GM23338 (cell line): ENCODE measurements around the gene ID2. TPM values are rescaled to one million over a fixed set of nuclear protein-coding genes. Genes with fewer than 3 reads are reported as not detected.

Experiments used
- ATAC-seq: fragments of 200-7000 bp; cut with Tn5 transposase; 3 replicates; pipeline ENCODE4 v1.9.1; 2020
- DNase-seq: peaks from one replicate; pipeline ENCODE4 v3.0.0-alpha.2; 2015; ENCODE audit warnings: low spot score
- H2AFZ ChIP-seq: fragments of 200-600 bp; sonication (generic); 2 replicates; pipeline ENCODE4 v1.8.0; 2016; ENCODE audit warnings: antibody characterized with exemption, mild to moderate bottlenecking, moderate library complexity
- H3F3A ChIP-seq: fragments of 200-600 bp; sonication (generic); replicated peaks from 2 replicates; pipeline ENCODE4 v1.8.0; 2017; ENCODE audit warnings: antibody characterized with exemption, mixed run types, low read depth
- H3K27ac ChIP-seq: fragments of 200-600 bp; sonication (generic); 2 replicates; pipeline ENCODE4 v1.6.1; 2016; ENCODE audit warnings: low read depth
- H3K27me3 ChIP-seq: fragments of 200-600 bp; sonication (generic); 2 replicates; pipeline ENCODE4 v1.8.0; 2016; ENCODE audit warnings: mild to moderate bottlenecking, mixed run types, moderate library complexity; ENCODE audit not compliant: insufficient read depth
- H3K36me3 ChIP-seq: fragments of 200-600 bp; sonication (generic); 2 replicates; pipeline ENCODE4 v1.8.0; 2016; ENCODE audit warnings: mild to moderate bottlenecking; ENCODE audit not compliant: insufficient read depth
- H3K4me1 ChIP-seq: fragments of 200-600 bp; sonication (generic); 2 replicates; pipeline ENCODE4 v1.8.0; 2016; ENCODE audit warnings: mild to moderate bottlenecking, moderate library complexity; ENCODE audit not compliant: insufficient read depth
- H3K4me2 ChIP-seq: fragments of 200-600 bp; sonication (generic); 2 replicates; pipeline ENCODE4 v1.7.1; 2017; ENCODE audit warnings: mixed run types
- H3K4me3 ChIP-seq: fragments of 200-600 bp; sonication (generic); 2 replicates; pipeline ENCODE4 v1.6.1; 2016; ENCODE audit warnings: mixed run types
- H3K79me2 ChIP-seq: fragments of 200-600 bp; sonication (generic); replicated peaks from 2 replicates; pipeline ENCODE4 v1.8.0; 2017; ENCODE audit warnings: mild to moderate bottlenecking; ENCODE audit not compliant: insufficient read depth
- H3K9me2 ChIP-seq: fragments of 200-600 bp; sonication (generic); 2 replicates; pipeline ENCODE4 v1.8.0; 2017; ENCODE audit not compliant: insufficient read depth
- H4K20me1 ChIP-seq: fragments of 200-600 bp; sonication (generic); replicated peaks from 2 replicates; pipeline ENCODE4 v1.8.0; 2017; ENCODE audit warnings: mild to moderate bottlenecking; ENCODE audit not compliant: insufficient read depth
- H3K27ac Mint-ChIP-seq: 2 replicates; pipeline ENCODE4 v1.8.0; 2020; ENCODE audit warnings: inconsistent platforms, mild to moderate bottlenecking, moderate library complexity, mixed read lengths
- H3K27me3 Mint-ChIP-seq: 3 replicates; pipeline ENCODE4 v1.8.0; 2022; ENCODE audit warnings: low read depth, mild to moderate bottlenecking, moderate library complexity, mixed read lengths, inconsistent platforms; ENCODE audit not compliant: insufficient read depth, poor library complexity
- H3K36me3 Mint-ChIP-seq: 3 replicates; pipeline ENCODE4 v1.8.0; 2021; ENCODE audit warnings: low read depth, mild to moderate bottlenecking, inconsistent platforms, moderate library complexity, mixed read lengths
- H3K4me1 Mint-ChIP-seq: 3 replicates; pipeline ENCODE4 v1.8.0; 2020; ENCODE audit warnings: mild to moderate bottlenecking, inconsistent platforms, mixed read lengths
- H3K4me3 Mint-ChIP-seq: 3 replicates; pipeline ENCODE4 v1.8.0; 2021; ENCODE audit warnings: moderate library complexity, mild to moderate bottlenecking, inconsistent platforms, mixed read lengths
- H3K9me3 Mint-ChIP-seq: 3 replicates; pipeline ENCODE4 v1.8.0; 2020; ENCODE audit warnings: moderate library complexity, mild to moderate bottlenecking, inconsistent platforms, mixed read lengths
- CREB1 ChIP-seq: fragments of 250-450 bp; sonication (Bioruptor Pico); IDR thresholded peaks from 2 replicates; pipeline ENCODE4 v1.5.0; 2020; ENCODE audit warnings: low read depth, mild to moderate bottlenecking, moderate library complexity
- CTCF ChIP-seq, 2 experiments: fragments of 200-600 bp in 1 of 2; sonication (generic) in 1 of 2; conservative IDR thresholded peaks; 2 replicates each; pipeline versions ENCODE4 v1.5.1 to v1.6.1; 2016 to 2017; ENCODE audit warnings: antibody characterized with exemption in 2 of 2, low read depth in 2 of 2, mild to moderate bottlenecking in 2 of 2, moderate library complexity in 1 of 2
- ETS1 ChIP-seq: IDR thresholded peaks from 2 replicates; pipeline ENCODE4 v1.6.1; 2016; ENCODE audit warnings: antibody characterized with exemption
- EZH2 ChIP-seq: fragments of 200-600 bp; sonication (generic); IDR thresholded peaks from one replicate; pipeline ENCODE4 v1.8.0; 2017; ENCODE audit warnings: antibody characterized with exemption, mild to moderate bottlenecking, low read depth; ENCODE audit not compliant: unreplicated experiment
- EZH2phosphoT487 ChIP-seq: fragments of 200-600 bp; sonication (generic); IDR thresholded peaks from one replicate; pipeline ENCODE4 v1.8.1; 2018; ENCODE audit warnings: antibody characterized with exemption; ENCODE audit not compliant: unreplicated experiment
- JUNB ChIP-seq: IDR thresholded peaks from one replicate; pipeline ENCODE4 v1.6.1; 2016; ENCODE audit warnings: antibody characterized with exemption; ENCODE audit not compliant: unreplicated experiment
- NANOG ChIP-seq: IDR thresholded peaks from 2 replicates; pipeline ENCODE4 v1.6.1; 2016; ENCODE audit warnings: antibody characterized with exemption, borderline replicate concordance
- POLR2AphosphoS5 ChIP-seq: IDR thresholded peaks from 2 replicates; pipeline ENCODE4 v1.6.1; 2016; ENCODE audit warnings: antibody characterized with exemption, low read depth
- REST ChIP-seq: IDR thresholded peaks from one replicate; pipeline ENCODE4 v1.6.1; 2018; ENCODE audit warnings: antibody characterized with exemption; ENCODE audit not compliant: unreplicated experiment
- STAT1 ChIP-seq: IDR thresholded peaks from one replicate; pipeline ENCODE4 v1.6.1; 2016; ENCODE audit warnings: antibody characterized with exemption; ENCODE audit not compliant: unreplicated experiment
- ZNF114 ChIP-seq: fragments of 250-450 bp; sonication (Bioruptor Pico); IDR thresholded peaks from 2 replicates; pipeline ENCODE4 v1.5.0; 2020; ENCODE audit warnings: mild to moderate bottlenecking, moderate library complexity
- ZNF331 ChIP-seq: fragments of 250-450 bp; sonication (Bioruptor Pico); IDR thresholded peaks from 2 replicates; pipeline ENCODE4 v1.5.0; 2020; ENCODE audit warnings: low read depth, mild to moderate bottlenecking, moderate library complexity
- polyA plus RNA-seq: library from polyadenylated mRNA; unstranded; fragments of >200 nt; fragmentation: Nextera tagmentation; extraction: Ambion mirVana; gene quantifications from 2 replicates; pipeline ENCODE4 v1.2.1, GENCODE V29; 2016
- total RNA-seq: library from RNA; depleted of rRNA; stranded (reverse); fragments of >200 nt; shearing (Covaris generic); gene quantifications from 2 replicates; pipeline ENCODE4 v1.2.3, GENCODE V29; 2014
- TF ChIP-seq, protein P1 (sequence below): fragments of 250-450 bp; sonication (Bioruptor Pico); IDR thresholded peaks from 2 replicates; pipeline ENCODE4 v1.5.0; 2020; ENCODE audit warnings: mild to moderate bottlenecking, moderate library complexity

ID2 gene
- total and polyA plus RNA-seq, 2 experiments from 2014 or later: 87.0 to 110 TPM

DNA sequence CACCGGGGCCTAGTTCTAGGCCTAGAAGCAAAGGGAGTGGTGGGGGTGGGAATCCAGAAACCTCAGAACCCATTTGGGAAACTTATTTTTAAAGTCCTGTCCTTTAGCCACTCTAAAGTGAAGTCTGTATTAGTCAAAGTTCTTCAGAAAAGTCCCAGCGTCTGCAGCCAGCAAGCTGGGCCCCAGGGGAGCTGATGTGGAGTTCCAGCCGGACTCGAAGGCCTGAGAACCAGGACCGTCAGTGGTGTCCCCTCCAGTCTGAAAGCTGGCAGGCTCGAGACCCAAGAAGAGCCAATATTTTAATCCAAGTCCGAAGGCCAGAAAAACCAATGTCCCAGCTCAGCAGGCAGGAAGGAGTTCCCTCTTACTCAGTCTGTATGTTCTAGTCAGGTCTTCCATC lies 32.4 kb downstream of the ID2 start:
- H3K27ac ChIP-seq: no peak overlapping the region
- H4K20me1 ChIP-seq: no peaks in the 10 kb centered on the region
- H3F3A ChIP-seq: no peaks in the 10 kb centered on the region
- H3K36me3 ChIP-seq: no peaks in the 10 kb centered on the region
- peaks cover 2% of the 10 kb centered on the region; the same call in 1 of the 3 replicates for H3K4me1 Mint-ChIP-seq
- no peak overlapping the region for H3K4me3 ChIP-seq
- DNase-seq: no peak
- no peak for ATAC-seq
- H2AFZ ChIP-seq: no peak overlapping the region
- H3K27me3 Mint-ChIP-seq: peaks cover 6% of the 10 kb centered on the region
- H3K4me3 Mint-ChIP-seq: no peak overlapping the region
- no peaks in the 10 kb centered on the region for H3K4me1 ChIP-seq
- H3K36me3 Mint-ChIP-seq: no peaks in the 10 kb centered on the region
- H3K27me3 ChIP-seq: no peaks in the 10 kb centered on the region
- H3K27ac Mint-ChIP-seq: no peak overlapping the region
- H3K4me2 ChIP-seq: no peak overlapping the region
- H3K9me3 Mint-ChIP-seq: no peaks in the 10 kb centered on the region; the same call in 2 of the 3 replicates
- no peak for TF ChIP-seq CREB1 (CRISPR knock-in tag)
- no peak for TF ChIP-seq STAT1
- no peak for TF ChIP-seq ZNF114 (CRISPR knock-in tag)
- no peak for TF ChIP-seq ZNF331 (CRISPR knock-in tag)
- TF ChIP-seq, protein P1, sequence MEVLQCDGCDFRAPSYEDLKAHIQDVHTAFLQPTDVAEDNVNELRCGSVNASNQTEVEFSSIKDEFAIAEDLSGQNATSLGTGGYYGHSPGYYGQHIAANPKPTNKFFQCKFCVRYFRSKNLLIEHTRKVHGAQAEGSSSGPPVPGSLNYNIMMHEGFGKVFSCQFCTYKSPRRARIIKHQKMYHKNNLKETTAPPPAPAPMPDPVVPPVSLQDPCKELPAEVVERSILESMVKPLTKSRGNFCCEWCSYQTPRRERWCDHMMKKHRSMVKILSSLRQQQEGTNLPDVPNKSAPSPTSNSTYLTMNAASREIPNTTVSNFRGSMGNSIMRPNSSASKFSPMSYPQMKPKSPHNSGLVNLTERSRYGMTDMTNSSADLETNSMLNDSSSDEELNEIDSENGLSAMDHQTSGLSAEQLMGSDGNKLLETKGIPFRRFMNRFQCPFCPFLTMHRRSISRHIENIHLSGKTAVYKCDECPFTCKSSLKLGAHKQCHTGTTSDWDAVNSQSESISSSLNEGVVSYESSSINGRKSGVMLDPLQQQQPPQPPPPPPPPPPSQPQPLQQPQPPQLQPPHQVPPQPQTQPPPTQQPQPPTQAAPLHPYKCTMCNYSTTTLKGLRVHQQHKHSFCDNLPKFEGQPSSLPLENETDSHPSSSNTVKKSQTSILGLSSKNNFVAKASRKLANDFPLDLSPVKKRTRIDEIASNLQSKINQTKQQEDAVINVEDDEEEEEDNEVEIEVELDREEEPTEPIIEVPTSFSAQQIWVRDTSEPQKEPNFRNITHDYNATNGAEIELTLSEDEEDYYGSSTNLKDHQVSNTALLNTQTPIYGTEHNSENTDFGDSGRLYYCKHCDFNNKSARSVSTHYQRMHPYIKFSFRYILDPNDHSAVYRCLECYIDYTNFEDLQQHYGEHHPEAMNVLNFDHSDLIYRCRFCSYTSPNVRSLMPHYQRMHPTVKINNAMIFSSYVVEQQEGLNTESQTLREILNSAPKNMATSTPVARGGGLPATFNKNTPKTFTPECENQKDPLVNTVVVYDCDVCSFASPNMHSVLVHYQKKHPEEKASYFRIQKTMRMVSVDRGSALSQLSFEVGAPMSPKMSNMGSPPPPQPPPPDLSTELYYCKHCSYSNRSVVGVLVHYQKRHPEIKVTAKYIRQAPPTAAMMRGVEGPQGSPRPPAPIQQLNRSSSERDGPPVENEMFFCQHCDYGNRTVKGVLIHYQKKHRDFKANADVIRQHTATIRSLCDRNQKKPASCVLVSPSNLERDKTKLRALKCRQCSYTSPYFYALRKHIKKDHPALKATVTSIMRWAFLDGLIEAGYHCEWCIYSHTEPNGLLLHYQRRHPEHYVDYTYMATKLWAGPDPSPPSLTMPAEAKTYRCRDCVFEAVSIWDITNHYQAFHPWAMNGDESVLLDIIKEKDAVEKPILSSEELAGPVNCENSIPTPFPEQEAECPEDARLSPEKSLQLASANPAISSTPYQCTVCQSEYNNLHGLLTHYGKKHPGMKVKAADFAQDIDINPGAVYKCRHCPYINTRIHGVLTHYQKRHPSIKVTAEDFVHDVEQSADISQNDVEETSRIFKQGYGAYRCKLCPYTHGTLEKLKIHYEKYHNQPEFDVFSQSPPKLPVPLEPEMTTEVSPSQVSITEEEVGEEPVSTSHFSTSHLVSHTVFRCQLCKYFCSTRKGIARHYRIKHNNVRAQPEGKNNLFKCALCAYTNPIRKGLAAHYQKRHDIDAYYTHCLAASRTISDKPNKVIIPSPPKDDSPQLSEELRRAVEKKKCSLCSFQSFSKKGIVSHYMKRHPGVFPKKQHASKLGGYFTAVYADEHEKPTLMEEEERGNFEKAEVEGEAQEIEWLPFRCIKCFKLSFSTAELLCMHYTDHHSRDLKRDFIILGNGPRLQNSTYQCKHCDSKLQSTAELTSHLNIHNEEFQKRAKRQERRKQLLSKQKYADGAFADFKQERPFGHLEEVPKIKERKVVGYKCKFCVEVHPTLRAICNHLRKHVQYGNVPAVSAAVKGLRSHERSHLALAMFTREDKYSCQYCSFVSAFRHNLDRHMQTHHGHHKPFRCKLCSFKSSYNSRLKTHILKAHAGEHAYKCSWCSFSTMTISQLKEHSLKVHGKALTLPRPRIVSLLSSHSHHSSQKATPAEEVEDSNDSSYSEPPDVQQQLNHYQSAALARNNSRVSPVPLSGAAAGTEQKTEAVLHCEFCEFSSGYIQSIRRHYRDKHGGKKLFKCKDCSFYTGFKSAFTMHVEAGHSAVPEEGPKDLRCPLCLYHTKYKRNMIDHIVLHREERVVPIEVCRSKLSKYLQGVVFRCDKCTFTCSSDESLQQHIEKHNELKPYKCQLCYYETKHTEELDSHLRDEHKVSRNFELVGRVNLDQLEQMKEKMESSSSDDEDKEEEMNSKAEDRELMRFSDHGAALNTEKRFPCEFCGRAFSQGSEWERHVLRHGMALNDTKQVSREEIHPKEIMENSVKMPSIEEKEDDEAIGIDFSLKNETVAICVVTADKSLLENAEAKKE (CRISPR knock-in tag): no peak
- no peak for TF ChIP-seq EZH2phosphoT487
- no peak for TF ChIP-seq POLR2AphosphoS5
- TF ChIP-seq CTCF (conservative IDR thresholded peaks at IDR 0.05; ENCODE audit: low read depth in 2 of 2): no peak
- TF ChIP-seq JUNB: no peak
- no peak for TF ChIP-seq REST
- TF ChIP-seq NANOG: no peak
- no peak for TF ChIP-seq ETS1
- TF ChIP-seq EZH2: no peak
- H3K9me2 ChIP-seq: no peaks in the 10 kb centered on the region
- no peaks in the 10 kb centered on the region for H3K79me2 ChIP-seq
